Pancreas (tissue), 10 donors: ENCODE results near the gene LRTM1. TPM values are rescaled to one million over a fixed set of nuclear protein-coding genes. Genes with fewer than 3 reads are reported as not detected.

Experiments used
- ATAC-seq, 4 donors: fragments of 200-7000 bp; cut with Tn5 transposase; one replicate each; pipeline versions ENCODE4 v1.8.0 to v1.9.1; 2020; ENCODE audit warnings: mild to moderate bottlenecking in 4 of 4, moderate library complexity in 4 of 4
- DNase-seq, 6 donors: peaks; one replicate each; pipeline ENCODE4 v3.0.0-alpha.2; 2020
- FAIRE-seq: peaks from 2 replicates; lab custom pipeline; 2012; peaks lifted over from hg19 to GRCh38; lab: Jason Lieb, UNC
- H3K27ac ChIP-seq, 4 donors: fragments of 200-600 bp; sonication (generic); 1 replicate in 3 of 4; 2 replicates in 1 of 4; pipeline versions ENCODE4 v1.5.0 to v1.8.0; 2020
- H3K27me3 ChIP-seq, 4 donors: fragments of 200-600 bp; one replicate each; pipeline ENCODE4 v1.8.0; 2021
- H3K36me3 ChIP-seq, 3 donors: fragments of 200-600 bp; sonication (generic) in 1 of 3; one replicate each; pipeline versions ENCODE4 v1.5.0 to v1.8.0; 2020 to 2021
- H3K4me1 ChIP-seq, 3 donors: fragments of 200-600 bp; one replicate each; pipeline ENCODE4 v1.8.0; 2021
- H3K4me3 ChIP-seq, 4 donors: fragments of 200-600 bp; sonication (generic) in 2 of 4; one replicate each; pipeline versions ENCODE4 v1.5.0 to v1.8.0; 2020 to 2021
- H3K9me3 ChIP-seq, 4 donors: fragments of 200-600 bp; one replicate each; pipeline ENCODE4 v1.8.0; 2021
- WGBS, 2 donors: extraction: QIAGEN DNeasy Blood & Tissue Kit; methylation state at CpG; one replicate each; pipeline ENCODE4 v1.1.7; 2013; 5-methylcytosine and 5-hydroxymethylcytosine counted together
- intact Hi-C, 3 donors: fragments of 100-400 bp; cut with DNase I; formaldehyde crosslinking; loops; one replicate each; pipeline versions ENCODE4 v1.11.1 to v1.14.2; 2022
- polyA plus RNA-seq, 2 donors: library from polyadenylated mRNA; stranded (reverse); fragments of 200-250 nt; gene quantifications; one replicate each; pipeline ENCODE4 v1.2.3, GENCODE V29; 2013
- total RNA-seq, 6 donors: library from RNA; stranded (reverse); fragmentation: NEBNext Ultra II Directional in 4 of 6; extraction: Animal tissue kit (Norgen Biotek cat#: 25700) in 4 of 6; gene quantifications; one replicate each; pipeline versions ENCODE4 v1.2.1 to v1.2.4, GENCODE V29; 2021 to 2023
- TF ChIP-seq, protein P1 (sequence below), 4 donors: fragments of 200-600 bp; sonication (generic) in 3 of 4; IDR thresholded peaks; one replicate each; pipeline versions ENCODE4 v1.5.0 to v1.8.0; 2021; ENCODE audit warnings: antibody characterized with exemption in 4 of 4
- donor health status: healthy with polysubstance abuse.
- donor health status: DM: no; HTN: no; CAD: no; lungs with moderate emphysema.
- donor health status: DM: no; HTN: no; CAD: no.
- donor health status: control.
- donor health status: control.
- donor health status: Bipolar disorder and iron deficiency.
- donor health status: DM: yes; HTN: yes; CAD: no.
- donor health status: DM: no; HTN: no; CAD: no.
- donor health status: DM: no; HTN: no; CAD: no.
- donor health status: DM: yes; HTN: yes; CAD: no.

LRTM1 gene
- total and polyA plus RNA-seq, 8 donors: not detected

DNA sequence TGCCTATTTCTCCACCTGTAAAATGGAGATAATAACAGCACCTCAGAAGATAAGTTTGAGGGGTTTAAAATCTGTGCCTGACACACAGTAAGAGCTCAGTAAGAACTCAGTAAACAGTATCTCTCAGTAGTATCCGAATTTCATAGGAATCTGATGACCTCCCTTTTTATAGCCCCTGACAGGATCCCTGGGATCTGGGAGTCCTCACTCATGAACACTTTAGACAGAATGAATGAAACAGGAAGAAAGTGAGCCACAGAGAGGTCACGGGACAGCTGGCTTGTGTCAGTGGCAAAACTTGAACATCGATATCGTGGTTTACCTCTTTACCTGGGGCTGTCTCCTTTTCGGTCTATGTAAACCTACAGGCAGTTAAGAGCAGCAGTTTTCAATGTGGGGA is 51.2 kb downstream of the LRTM1 start:
- FAIRE-seq (no peak), DNase-seq (no peak), ATAC-seq (no peak)
- TF ChIP-seq, protein P1, sequence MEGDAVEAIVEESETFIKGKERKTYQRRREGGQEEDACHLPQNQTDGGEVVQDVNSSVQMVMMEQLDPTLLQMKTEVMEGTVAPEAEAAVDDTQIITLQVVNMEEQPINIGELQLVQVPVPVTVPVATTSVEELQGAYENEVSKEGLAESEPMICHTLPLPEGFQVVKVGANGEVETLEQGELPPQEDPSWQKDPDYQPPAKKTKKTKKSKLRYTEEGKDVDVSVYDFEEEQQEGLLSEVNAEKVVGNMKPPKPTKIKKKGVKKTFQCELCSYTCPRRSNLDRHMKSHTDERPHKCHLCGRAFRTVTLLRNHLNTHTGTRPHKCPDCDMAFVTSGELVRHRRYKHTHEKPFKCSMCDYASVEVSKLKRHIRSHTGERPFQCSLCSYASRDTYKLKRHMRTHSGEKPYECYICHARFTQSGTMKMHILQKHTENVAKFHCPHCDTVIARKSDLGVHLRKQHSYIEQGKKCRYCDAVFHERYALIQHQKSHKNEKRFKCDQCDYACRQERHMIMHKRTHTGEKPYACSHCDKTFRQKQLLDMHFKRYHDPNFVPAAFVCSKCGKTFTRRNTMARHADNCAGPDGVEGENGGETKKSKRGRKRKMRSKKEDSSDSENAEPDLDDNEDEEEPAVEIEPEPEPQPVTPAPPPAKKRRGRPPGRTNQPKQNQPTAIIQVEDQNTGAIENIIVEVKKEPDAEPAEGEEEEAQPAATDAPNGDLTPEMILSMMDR (IDR thresholded peaks at IDR 0.05): no peak
- Histone ChIP-seq H3K9me3 (no peaks in the 10 kb centered on the region), H3K4me3 (no peak overlapping the region), H3K27me3 (peaks cover 0 to 6% (median 0%) of the 10 kb centered on the region in 4 donors), H3K27ac (no peak overlapping the region), H3K4me1 (no peaks in the 10 kb centered on the region), H3K36me3 (no peaks in the 10 kb centered on the region)
- intact Hi-C loops: no loop called here
- 70 to 76% methylated on average over 5 of the region's 5 CpGs for WGBS, 2 donors

DNA sequence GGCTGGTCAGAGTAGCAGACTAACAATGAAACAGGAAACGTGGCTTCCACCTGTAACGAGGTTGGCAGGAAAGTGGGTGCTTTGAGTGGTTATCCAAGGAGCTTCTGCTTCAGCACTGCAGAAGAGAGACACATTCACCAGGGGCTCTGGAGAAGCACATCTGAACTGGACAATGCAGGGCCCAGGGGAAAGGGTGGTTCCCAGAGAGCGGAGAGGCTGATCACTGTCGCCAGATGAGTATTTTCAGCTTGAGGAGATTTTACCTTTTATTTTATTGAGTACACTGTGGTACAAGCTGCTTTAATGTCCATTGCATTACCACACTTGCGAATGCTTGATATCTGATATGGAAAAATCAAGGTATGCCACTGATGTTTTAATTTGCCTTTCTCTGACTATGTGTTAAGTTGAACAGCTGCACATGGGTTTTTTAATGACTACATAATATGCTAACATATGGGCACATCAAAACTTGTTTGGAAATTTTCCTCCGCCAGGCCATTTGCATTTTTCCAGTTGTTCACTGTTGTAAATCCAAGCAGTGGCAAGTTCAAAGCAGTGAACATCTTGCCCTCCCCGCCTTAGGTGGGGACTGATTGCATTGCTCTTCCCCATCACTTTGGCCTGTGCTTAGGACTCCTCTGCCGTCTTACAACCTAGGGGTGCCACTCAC is 52.1 kb downstream of the LRTM1 start:
- FAIRE-seq (no peak), DNase-seq (no peak), ATAC-seq (no peak)
- no peaks in the 10 kb centered on the region for H3K9me3 ChIP-seq
- no peak overlapping the region for H3K27ac ChIP-seq
- intact Hi-C loops: no loop called here
- H3K36me3 ChIP-seq: no peaks in the 10 kb centered on the region
- H3K4me1 ChIP-seq: no peaks in the 10 kb centered on the region
- H3K4me3 ChIP-seq: no peak overlapping the region
- WGBS, 2 donors: 72 to 79% methylated on average over 8 of the region's 8 CpGs
- H3K27me3 ChIP-seq: peaks cover 0 to 6% (median 0%) of the 10 kb centered on the region in 4 donors
- TF ChIP-seq, protein P1 (IDR thresholded peaks at IDR 0.05): no peak

DNA sequence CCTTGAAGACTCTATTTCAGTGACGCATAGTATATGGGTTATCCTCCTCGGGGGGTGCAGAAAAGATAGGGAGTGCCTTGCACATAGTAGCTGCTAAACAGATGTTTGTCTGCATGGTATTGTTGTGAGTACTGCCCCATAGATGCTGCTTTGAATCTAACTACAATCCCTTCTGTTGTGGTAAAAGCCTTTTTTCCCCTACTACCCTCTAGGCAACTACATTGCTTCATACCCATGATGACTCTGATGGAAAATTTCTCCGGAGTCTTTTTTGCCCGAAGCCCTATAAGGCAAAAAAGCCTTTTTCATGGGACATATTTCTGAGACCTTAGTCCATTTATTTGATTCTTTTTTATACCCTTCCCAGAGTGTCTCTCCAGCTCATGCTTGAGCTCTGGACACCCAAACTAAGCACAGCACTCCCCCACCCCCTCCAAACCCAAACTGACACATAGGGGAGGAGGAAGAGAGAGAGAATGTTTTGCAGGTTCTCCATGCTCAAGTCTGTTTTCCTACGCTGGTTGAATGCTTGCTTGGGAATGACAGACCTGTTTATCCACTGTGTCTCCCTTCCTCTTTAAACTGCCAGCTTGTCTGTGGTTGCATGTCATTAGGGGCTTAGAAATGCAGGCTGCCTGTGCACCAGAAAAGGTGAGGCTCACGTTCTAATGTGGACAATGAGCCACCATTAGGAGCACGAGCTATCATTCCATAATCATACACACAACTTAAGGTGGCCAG is 52.9 kb downstream of the LRTM1 start:
- H3K4me1 ChIP-seq: no peaks in the 10 kb centered on the region
- 63 to 68% methylated on average over 7 of the region's 7 CpGs for WGBS, 2 donors
- no peaks in the 10 kb centered on the region for H3K36me3 ChIP-seq
- intact Hi-C loops: no loop called here
- H3K27ac ChIP-seq: no peak overlapping the region
- H3K9me3 ChIP-seq: no peaks in the 10 kb centered on the region
- no peak for ATAC-seq
- FAIRE-seq: no peak
- TF ChIP-seq, protein P1 (IDR thresholded peaks at IDR 0.05): no peak
- peaks cover 0 to 6% (median 0%) of the 10 kb centered on the region in 4 donors for H3K27me3 ChIP-seq
- DNase-seq: no peak
- H3K4me3 ChIP-seq: no peak overlapping the region

DNA sequence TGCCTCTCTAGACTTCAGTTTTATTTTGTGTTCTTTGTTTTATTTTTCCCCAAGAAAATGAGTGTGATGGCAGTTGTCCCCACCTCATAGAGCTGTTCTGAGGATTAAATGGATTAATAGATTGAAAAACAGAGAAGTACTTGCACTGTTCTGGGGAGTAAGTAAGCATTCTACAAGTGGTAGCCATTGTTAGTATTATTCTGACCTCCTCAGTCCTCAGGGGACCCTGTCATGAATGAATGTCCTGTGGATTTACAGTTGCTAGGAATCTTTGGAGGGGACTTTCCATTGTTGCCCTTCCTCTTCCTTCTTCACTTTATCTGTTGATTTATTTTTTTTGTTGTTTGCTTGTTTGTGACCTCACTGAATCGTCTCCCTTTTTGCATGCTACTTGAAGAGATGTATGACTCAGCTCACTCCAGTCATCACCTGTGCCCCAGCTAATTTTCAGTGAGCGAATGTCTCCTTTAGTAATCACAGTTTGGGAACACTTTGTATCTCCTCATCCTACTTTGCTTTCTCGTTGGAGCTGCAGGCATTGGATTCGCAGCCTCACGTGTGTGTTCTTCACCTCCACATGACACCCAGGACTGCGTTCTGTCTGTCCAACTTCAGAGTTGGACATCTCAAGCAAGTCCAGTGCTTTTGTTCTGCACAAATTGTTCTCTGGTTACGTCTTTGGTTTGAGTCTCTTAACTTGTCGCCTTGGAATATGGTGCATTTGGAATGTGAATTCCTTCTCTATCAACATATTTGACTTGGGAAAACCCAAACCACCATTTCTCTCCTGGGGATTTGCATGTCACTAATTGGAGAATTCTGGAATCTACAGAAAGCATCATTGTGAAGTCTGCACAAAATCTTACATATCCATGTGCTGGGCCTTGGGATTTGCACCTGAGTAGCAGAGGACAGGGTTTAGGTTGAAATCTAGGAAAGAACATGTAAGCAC is 54.5 kb downstream of the LRTM1 start:
- TF ChIP-seq, protein P1 (IDR thresholded peaks at IDR 0.05): no peak
- Histone ChIP-seq H3K9me3 (no peaks in the 10 kb centered on the region), H3K4me1 (no peaks in the 10 kb centered on the region), H3K4me3 (no peak overlapping the region), H3K36me3 (no peaks in the 10 kb centered on the region), H3K27me3 (no peaks in the 10 kb centered on the region), H3K27ac (no peak overlapping the region)
- 63 to 66% methylated on average over 8 of the region's 8 CpGs for WGBS, 2 donors
- no peak for DNase-seq
- FAIRE-seq: no peak
- no peak for ATAC-seq
- intact Hi-C loops: no loop called here
